GM19025 (cell line): ENCODE data around the gene VPS35L.
"Not testable (repeated sequence)": the region's sequence is repeated elsewhere in the genome, so short reads cannot be mapped to it uniquely, and the experiment has no call there.

Experiments
- ATAC-seq: cut with Tn5 transposase; IDR thresholded peaks from one replicate; pipeline ENCODE4 v1.9.1; 2021; ENCODE audit warnings: mild to moderate bottlenecking, low read depth, moderate library complexity; ENCODE audit not compliant: unreplicated experiment

VPS35L gene

DNA sequence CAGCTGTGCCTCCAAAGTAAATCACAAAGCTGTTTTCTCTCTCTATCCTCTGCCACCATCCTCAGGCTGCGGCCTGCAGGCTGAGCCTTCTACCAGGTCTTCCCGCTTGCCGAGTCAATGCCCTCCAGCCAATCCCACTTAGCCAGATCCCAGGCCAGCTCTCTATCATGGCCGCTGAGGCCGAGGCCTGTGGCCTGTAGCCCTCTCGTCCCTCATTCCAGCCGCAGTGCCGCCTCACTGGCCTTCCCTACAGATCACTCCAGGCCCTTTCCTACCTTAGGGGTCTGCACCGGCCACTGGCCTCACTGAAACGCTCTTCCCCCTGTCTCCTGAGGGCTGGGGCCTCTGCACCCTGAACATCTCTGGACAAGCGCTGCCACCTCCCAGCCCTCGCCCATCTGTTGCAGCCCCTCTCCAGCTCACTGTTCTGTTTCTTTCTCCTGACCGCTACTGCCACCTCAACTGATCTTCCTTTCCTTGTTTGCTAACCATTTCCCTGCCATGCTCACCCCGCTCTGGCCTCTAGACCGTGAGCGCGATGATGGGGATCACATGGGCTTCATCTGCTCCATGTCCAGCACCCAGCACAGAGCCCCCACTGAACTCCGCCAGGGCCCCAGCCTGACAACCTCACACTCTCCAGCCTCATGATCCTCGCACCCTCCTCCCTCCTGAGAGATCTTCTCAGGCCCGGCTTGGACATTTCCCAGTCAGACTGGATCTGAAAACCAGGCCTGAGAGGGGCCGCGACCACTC is 154.1 kb downstream of the VPS35L start:
- ATAC-seq = no peak

DNA sequence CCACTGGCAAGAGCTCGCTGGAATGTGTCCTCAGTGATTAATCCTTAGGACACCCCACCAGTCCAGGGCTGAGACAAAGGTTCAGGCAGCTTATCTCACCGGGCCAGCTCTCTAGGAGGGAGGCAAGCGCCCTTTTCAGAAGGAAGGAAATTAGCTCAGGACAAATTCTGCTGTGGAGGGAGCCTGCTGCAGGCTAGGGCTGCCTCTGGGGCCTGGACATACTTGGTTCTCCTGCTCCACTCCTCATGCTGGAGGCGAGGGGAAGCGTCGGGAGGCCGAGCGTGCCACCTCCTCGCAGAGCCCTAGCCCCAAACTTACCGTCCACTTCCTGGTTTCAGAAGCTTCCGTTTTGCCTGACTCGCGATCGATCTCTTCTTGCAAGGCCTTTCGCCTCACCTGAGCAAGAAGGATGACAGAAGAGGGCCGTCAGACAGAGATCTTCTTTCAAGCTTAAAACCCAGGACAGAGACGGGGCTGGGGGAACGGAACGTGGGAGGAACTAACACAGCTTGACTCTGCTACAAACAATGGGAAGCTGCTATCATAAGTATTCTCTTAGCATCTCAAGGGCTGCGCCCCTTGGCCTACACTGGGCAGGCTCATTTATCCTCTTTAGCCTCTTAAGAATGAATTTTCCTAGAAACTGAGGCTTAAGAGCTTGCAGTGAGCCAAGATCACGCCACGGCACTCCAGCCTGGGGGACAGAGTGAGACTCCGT is 154.8 kb downstream of the VPS35L start:
- no peak for ATAC-seq

DNA sequence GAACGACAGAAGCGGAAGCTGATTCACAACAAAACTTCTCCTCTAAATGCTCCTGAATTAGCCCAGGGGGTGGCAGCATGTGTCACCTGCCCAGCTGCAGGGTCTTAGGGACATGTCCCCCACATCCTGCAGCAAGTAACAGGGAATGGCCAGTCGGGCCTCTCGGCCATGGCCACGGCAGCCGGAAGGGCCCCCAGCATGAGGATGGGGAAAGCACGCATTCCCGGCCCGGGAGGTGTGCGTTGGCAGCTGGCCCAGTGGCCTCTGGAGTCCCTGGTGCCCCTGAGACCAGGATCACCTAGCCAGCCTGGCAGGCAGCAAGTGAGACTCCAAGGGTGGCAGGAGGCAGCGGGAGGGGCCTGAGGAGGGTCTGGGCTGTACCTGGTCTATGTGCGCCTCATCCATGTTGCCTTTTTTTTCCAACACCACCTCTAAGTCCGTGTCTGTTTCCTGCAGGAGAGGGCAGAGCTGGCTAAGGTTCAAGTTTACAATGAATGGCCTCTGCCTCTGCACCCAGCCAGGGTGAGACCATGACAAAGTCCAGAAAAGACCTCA is 155.6 kb downstream of the VPS35L start:
- no peak for ATAC-seq

DNA sequence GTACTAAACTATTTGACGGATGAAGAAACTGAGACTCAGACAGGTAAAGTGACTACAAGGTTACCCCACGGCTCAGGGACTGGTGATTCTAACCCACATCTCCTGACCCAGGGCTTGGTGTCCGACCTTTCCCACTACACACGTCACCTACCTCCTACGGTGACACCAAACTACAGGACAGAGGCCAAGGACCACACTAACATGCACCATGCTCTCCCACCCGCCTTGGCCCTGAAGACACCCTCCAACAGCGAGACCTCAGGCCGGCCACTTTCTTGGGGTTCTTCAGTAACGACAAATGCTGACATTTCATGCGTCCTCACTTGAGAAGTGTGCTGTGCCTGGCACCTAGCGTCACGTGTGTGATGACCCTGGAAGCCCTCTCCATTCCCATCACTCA is 156.1 kb downstream of the VPS35L start:
- no peak for ATAC-seq

- ATAC-seq = no peak
These were observed 157.0 kb downstream of the VPS35L start for GRCh38 chr16:19712418-19713058.

- ATAC-seq = no peak
These were observed 158.2 kb downstream of the VPS35L start for GRCh38 chr16:19713697-19714096.

DNA sequence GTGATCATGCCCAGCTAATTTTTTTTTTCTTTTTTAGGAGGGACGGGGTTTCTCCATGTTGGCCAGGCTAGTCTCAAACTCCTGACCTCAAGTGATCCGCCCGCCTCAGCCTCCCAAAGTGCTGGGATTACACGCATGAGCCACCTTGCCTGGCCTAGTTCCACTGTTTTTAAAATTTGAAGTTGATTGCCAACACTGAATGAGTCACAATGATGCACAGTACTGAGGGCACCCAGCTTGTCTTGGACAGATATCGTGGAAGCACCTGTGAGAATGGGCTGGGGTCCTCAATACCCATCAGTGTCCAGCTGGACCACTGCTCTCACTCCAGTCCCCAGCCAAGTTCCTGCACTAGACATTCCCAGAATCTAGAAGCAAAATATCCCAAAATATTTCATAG is 160.1 kb downstream of the VPS35L start:
- ATAC-seq = no peak

GRCh38 chr16:19716183-19716582 is 160.7 kb downstream of the VPS35L start:
- no peak for ATAC-seq

GRCh38 chr16:19716728-19717127 is 161.2 kb downstream of the VPS35L start:
- not testable (repeated sequence) for ATAC-seq

GRCh38 chr16:19717314-19717713 is 161.8 kb downstream of the VPS35L start:
- ATAC-seq = no peak

- ATAC-seq = peak; percentile 95
These were observed 162.5 kb downstream of the VPS35L start, which contains the start of the genes IQCK and KNOP1 for GRCh38 chr16:19717741-19718623. Gene IQCK (plus strand): TSS chr16:19718271. CDS start chr16:19718307, 36 bp downstream. Gene KNOP1 (minus strand): TSS chr16:19718227. CDS start chr16:19715035, 3,192 bp downstream.

GRCh38 chr16:19718624-19718965 is 163.1 kb downstream of the VPS35L start:
- ATAC-seq = no peak

DNA sequence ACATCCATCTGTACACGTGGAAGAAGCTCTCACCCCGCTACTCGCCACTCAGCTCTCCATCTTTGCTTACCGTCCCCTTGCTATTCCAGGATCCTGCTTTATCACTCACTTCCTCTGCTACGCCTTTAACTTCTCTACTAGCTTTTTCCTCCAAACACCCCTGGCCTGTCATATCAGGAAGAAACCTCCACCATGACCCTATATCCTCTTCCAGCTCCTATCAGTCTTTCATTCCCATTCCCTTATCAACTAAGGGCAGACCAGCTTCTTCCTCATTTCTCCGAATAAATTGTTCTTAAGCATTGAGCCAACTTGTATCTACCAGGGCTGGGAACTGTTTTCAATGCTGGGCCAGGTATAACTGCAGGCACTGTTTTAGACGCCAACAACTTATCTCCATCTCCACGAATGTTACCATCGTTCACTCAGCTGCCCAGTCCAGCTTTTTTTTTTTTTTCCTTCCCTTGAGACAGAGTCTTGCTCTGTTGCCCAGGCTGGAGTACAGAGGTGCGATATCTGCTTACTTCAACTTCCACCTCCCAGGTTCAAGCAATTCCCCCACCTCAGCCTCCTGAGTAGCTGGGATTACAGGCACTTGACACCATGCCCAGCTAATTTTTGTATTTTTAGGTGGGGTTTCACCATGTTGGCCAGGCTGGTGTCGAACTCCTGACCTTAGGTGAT is 166.9 kb downstream of the VPS35L start:
- ATAC-seq = no peak

GRCh38 chr16:19722981-19723380 is 167.5 kb downstream of the VPS35L start:
- no peak for ATAC-seq

GRCh38 chr16:19728636-19728965 is 173.1 kb downstream of the VPS35L start:
- ATAC-seq = no peak

- no peak for ATAC-seq
These were observed 178.0 kb downstream of the VPS35L start for GRCh38 chr16:19733551-19733950.

DNA sequence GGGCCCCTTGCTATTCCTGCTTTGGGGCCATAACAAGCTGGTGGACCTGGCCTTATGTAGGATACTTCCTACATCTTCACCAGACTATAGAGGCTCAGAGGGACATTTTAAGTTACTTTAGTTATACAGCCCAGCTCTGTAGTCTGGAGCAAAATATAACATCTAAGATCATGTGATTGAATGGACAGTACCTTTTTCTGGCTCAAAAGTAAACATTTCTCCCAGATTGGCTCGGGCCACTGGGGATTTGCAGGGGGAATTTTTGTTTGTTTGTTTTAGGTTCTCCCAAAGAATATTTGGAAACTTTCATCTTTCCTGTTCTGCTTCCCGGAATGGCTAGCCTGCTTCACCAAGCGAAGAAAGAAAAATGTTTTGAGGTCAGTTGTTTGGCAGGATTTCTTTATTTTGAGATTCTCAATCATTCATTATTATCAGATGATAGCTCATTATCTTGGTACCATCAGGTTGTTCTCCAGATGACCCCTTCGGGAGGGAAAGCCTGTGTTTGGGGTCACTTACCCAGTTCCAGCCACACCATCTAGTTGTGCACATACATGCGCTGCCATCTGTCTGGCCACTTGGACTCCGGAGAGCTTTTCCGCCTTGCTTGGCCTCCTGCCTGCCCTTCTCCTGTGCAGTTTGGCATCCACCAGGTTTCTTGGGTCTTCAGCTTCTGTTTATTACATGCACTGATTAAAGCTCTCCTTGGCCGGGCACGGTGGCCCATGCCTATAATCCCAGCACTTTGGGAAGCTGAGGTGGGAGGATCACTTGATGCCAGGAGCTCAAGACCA is 179.8 kb downstream of the VPS35L start:
- no peak for ATAC-seq

GRCh38 chr16:19737306-19738038 is 182.0 kb downstream of the VPS35L start:
- ATAC-seq = no peak
